GM18951 (cell line): ENCODE results near the gene FBXO39.
"Not testable (repeated sequence)": the region's sequence is repeated elsewhere in the genome, so short reads cannot be mapped to it uniquely, and the experiment has no call there.

Experiments used
- POLR2A ChIP-seq: IDR thresholded peaks from 4 replicates; pipeline ENCODE4 v1.6.1; 2011; ENCODE audit warnings: mild to moderate bottlenecking; ENCODE audit not compliant: insufficient read length, insufficient read depth; ENCODE audit errors: extremely low read depth
- in situ Hi-C: fragments of 300-500 bp; cut with MboI; formaldehyde crosslinking; loops from one replicate; pipeline ENCODE4 v1.12.0; 2022; ENCODE audit warnings: low sequenced_read_pairs, mixed read lengths, inconsistent platforms; ENCODE audit not compliant: unreplicated experiment

Gene FBXO39

GRCh38 chr17:6772016-6772415, 4.0 kb upstream of the FBXO39 start:
- in situ Hi-C loops = no loop called here
- TF ChIP-seq POLR2A = no peak

- in situ Hi-C loops = not testable (repeated sequence)
These were observed 1.1 kb upstream of the FBXO39 start for GRCh38 chr17:6774906-6775305.

GRCh38 chr17:6779411-6779810, 3.4 kb downstream of the FBXO39 start:
- TF ChIP-seq POLR2A = no peak
- in situ Hi-C loops = no loop called here

GRCh38 chr17:6780001-6780400, 4.0 kb downstream of the FBXO39 start:
- in situ Hi-C loops = no loop called here
- no peak for TF ChIP-seq POLR2A

- TF ChIP-seq POLR2A = no peak
- in situ Hi-C loops = no loop called here
These were observed 4.9 kb downstream of the FBXO39 start for GRCh38 chr17:6780886-6781285.

GRCh38 chr17:6782244-6782643, 6.2 kb downstream of the FBXO39 start:
- in situ Hi-C loops = no loop called here
- no peak for TF ChIP-seq POLR2A

GRCh38 chr17:6786618-6787017, 10.6 kb downstream of the FBXO39 start:
- in situ Hi-C loops = no loop called here
- TF ChIP-seq POLR2A = no peak

- in situ Hi-C loops = no loop called here
- no peak for TF ChIP-seq POLR2A
These were observed 11.2 kb downstream of the FBXO39 start for GRCh38 chr17:6787081-6787693.

GRCh38 chr17:6789146-6789545, 13.1 kb downstream of the FBXO39 start:
- TF ChIP-seq POLR2A = no peak
- in situ Hi-C loops = no loop called here

- in situ Hi-C loops = no loop called here
- no peak for TF ChIP-seq POLR2A
These were observed 17.9 kb downstream of the FBXO39 start for GRCh38 chr17:6793748-6794493.

GRCh38 chr17:6796017-6796886, 20.2 kb downstream of the FBXO39 start:
- no peak for TF ChIP-seq POLR2A
- in situ Hi-C loops = no loop called here

GRCh38 chr17:6796887-6797490, 21.0 kb downstream of the FBXO39 start:
- no peak for TF ChIP-seq POLR2A
- in situ Hi-C loops = no loop called here

- no peak for TF ChIP-seq POLR2A
- in situ Hi-C loops = no loop called here
These were observed 21.8 kb downstream of the FBXO39 start for GRCh38 chr17:6797718-6798351.
